Prostate gland (tissue), 2 donors: ENCODE measurements around the gene TTC33. TPM values are rescaled to one million over a fixed set of nuclear protein-coding genes. Genes with fewer than 3 reads are reported as not detected.

Experiments
- DNase-seq: peaks from one replicate; pipeline ENCODE4 v3.0.0-alpha.2; 2019; ENCODE audit warnings: low spot score
- H3K27ac ChIP-seq, 2 donors: fragments of 200-600 bp; sonication (generic); 2 replicates each; pipeline ENCODE4 v1.5.1; 2017 to 2019
- H3K27me3 ChIP-seq: fragments of 200-600 bp; sonication (generic); replicated peaks from 2 replicates; pipeline ENCODE4 v1.5.1; 2019; ENCODE audit not compliant: insufficient read depth
- H3K36me3 ChIP-seq, 2 donors: fragments of 200-600 bp; sonication (generic); 1 replicate in 1 of 2; 2 replicates in 1 of 2; pipeline versions ENCODE4 v1.5.1 to v1.8.1; 2017 to 2019
- H3K4me1 ChIP-seq: fragments of 200-600 bp; sonication (generic); replicated peaks from 2 replicates; pipeline ENCODE4 v1.5.1; 2019
- H3K4me3 ChIP-seq, 2 donors: fragments of 200-600 bp; sonication (generic); 2 replicates each; pipeline ENCODE4 v1.5.1; 2017 to 2019
- H3K9me3 ChIP-seq: fragments of 200-600 bp; sonication (generic); 2 replicates; pipeline ENCODE4 v1.5.1; 2017
- CTCF ChIP-seq, 4 experiments: fragments of 200-600 bp in 2 of 4; fragments of 450-650 bp in 2 of 4; sonication (generic) in 2 of 4; IDR thresholded peaks; 1 replicate in 3 of 4; 2 replicates in 1 of 4; pipeline ENCODE4 v1.5.1; 2016 to 2019; ENCODE audit warnings: antibody characterized with exemption in 4 of 4, mild to moderate bottlenecking in 2 of 4, moderate library complexity in 2 of 4
- POLR2A ChIP-seq: fragments of 450-650 bp; IDR thresholded peaks from one replicate; pipeline ENCODE4 v1.6.1; 2016; ENCODE audit warnings: antibody characterized with exemption, mild to moderate bottlenecking
- POLR2AphosphoS5 ChIP-seq: sonication (generic); formaldehyde crosslinking; IDR thresholded peaks from one replicate; pipeline ENCODE4 v1.6.1; 2017; ENCODE audit warnings: antibody characterized with exemption
- WGBS: methylation state at CpG from one replicate; pipeline ENCODE4 v1.1.5; 2018; 5-methylcytosine and 5-hydroxymethylcytosine counted together
- intact Hi-C: fragments of 100-400 bp; cut with DNase I; formaldehyde crosslinking; loops from one replicate; pipeline ENCODE4 v1.14.2; 2022
- total RNA-seq, 2 donors: library from RNA; depleted of rRNA; stranded (reverse); fragments of >200 nt; gene quantifications; one replicate each; pipeline ENCODE4 v1.1.0, GENCODE V29; 2016

The TTC33 gene
- total RNA-seq, 2 donors from 2014 or later = 11.9 to 17.6 TPM

- intact Hi-C loops = no loop called here
- H3K4me3 ChIP-seq = no peak overlapping the region
- no peak for DNase-seq
- H3K27ac ChIP-seq = no peak overlapping the region
- no peaks in the 10 kb centered on the region for H3K4me1 ChIP-seq
- H3K9me3 ChIP-seq = no peaks in the 10 kb centered on the region
- 83% methylated on average over 9 of the region's 9 CpGs for WGBS
- no peaks in the 10 kb centered on the region for H3K36me3 ChIP-seq
- no peaks in the 10 kb centered on the region for H3K27me3 ChIP-seq
- TF ChIP-seq POLR2A = no peak
- no peak for TF ChIP-seq POLR2AphosphoS5
- TF ChIP-seq CTCF (IDR thresholded peaks at IDR 0.05) = no peak
Measured at GRCh38 chr5:40578501-40579451, 177.0 kb downstream of the TTC33 start.

- 54% methylated on average over 3 of the region's 3 CpGs for WGBS
- H3K27me3 ChIP-seq = no peaks in the 10 kb centered on the region
- intact Hi-C loops = no loop called here
- no peaks in the 10 kb centered on the region for H3K36me3 ChIP-seq
- TF ChIP-seq POLR2AphosphoS5 (no peak), CTCF (IDR thresholded peaks at IDR 0.05) (no peak), POLR2A (no peak)
- H3K4me1 ChIP-seq = no peaks in the 10 kb centered on the region
- no peak overlapping the region for H3K27ac ChIP-seq
- no peak overlapping the region for H3K4me3 ChIP-seq
- H3K9me3 ChIP-seq = no peaks in the 10 kb centered on the region
- DNase-seq = no peak
Measured at GRCh38 chr5:40577718-40578117, 178.0 kb downstream of the TTC33 start.

GRCh38 chr5:40575921-40576320 is 179.8 kb downstream of the TTC33 start:
- DNase-seq = no peak
- Histone ChIP-seq H3K4me3 (no peak overlapping the region), H3K27me3 (no peaks in the 10 kb centered on the region), H3K36me3 (no peaks in the 10 kb centered on the region), H3K27ac (no peak overlapping the region), H3K4me1 (no peaks in the 10 kb centered on the region), H3K9me3 (no peaks in the 10 kb centered on the region)
- TF ChIP-seq POLR2A (no peak), CTCF (IDR thresholded peaks at IDR 0.05) (no peak), POLR2AphosphoS5 (no peak)
- 91% methylated on average over 3 of the region's 3 CpGs for WGBS
- intact Hi-C loops = no loop called here

GRCh38 chr5:40575411-40575810 is 180.3 kb downstream of the TTC33 start:
- no peak for DNase-seq
- Histone ChIP-seq H3K36me3 (no peaks in the 10 kb centered on the region), H3K27ac (no peak overlapping the region), H3K4me3 (no peak overlapping the region), H3K27me3 (no peaks in the 10 kb centered on the region), H3K9me3 (no peaks in the 10 kb centered on the region), H3K4me1 (no peaks in the 10 kb centered on the region)
- 91% methylated on average over 1 of the region's 1 CpG for WGBS
- intact Hi-C loops = no loop called here
- TF ChIP-seq CTCF (IDR thresholded peaks at IDR 0.05) = no peak
- TF ChIP-seq POLR2A = no peak
- TF ChIP-seq POLR2AphosphoS5 = no peak

- Histone ChIP-seq H3K4me3 (no peak overlapping the region), H3K27me3 (no peaks in the 10 kb centered on the region), H3K36me3 (no peaks in the 10 kb centered on the region), H3K27ac (no peak overlapping the region), H3K4me1 (no peaks in the 10 kb centered on the region), H3K9me3 (no peaks in the 10 kb centered on the region)
- TF ChIP-seq POLR2AphosphoS5 (no peak), CTCF (IDR thresholded peaks at IDR 0.05) (no peak), POLR2A (no peak)
- DNase-seq = no peak
- 56% methylated on average over 2 of the region's 2 CpGs for WGBS
- intact Hi-C loops = no loop called here
Measured at GRCh38 chr5:40572937-40573336, 182.8 kb downstream of the TTC33 start.
